HCT116 (cell line): ENCODE measurements around the gene FICD. TPM values are rescaled to one million over a fixed set of nuclear protein-coding genes. Genes with fewer than 3 reads are reported as not detected.
A peak's percentile ranks its signal among the peaks of the same experiment; 100 is the strongest.

Experiments used
- ATAC-seq: fragments of 200-7000 bp; cut with Tn5 transposase; 2 replicates; pipeline ENCODE4 v1.9.1; 2020; ENCODE audit warnings: mild to moderate bottlenecking, moderate library complexity
- BruUV-seq: library from RNA; stranded (reverse); fragments of 400-500 nt; replicated peaks from 2 replicates; lab custom pipeline; 2021; lab: Mats Ljungman, UMichigan
- CTCF ChIA-PET: fragments of 300-600 bp; sonication (Branson Sonifier 250); formaldehyde crosslinking; loops from one replicate; lab custom pipeline; 2021; ENCODE audit warnings: antibody characterized with exemption; lab: Charles Lee
- POLR2A ChIA-PET: fragments of 300-600, 350-600 bp; sonication (Branson Sonifier 250); formaldehyde crosslinking; loops from one replicate; lab custom pipeline; 2021; ENCODE audit warnings: antibody characterized with exemption; lab: Charles Lee
- RAD21 ChIA-PET, 2 experiments: fragments of 300-600 bp; sonication (Branson Sonifier 250); formaldehyde crosslinking; loops; one replicate each; lab custom pipeline; 2023; ENCODE audit warnings: low total read pairs in 2 of 2; ENCODE audit not compliant: uncharacterized antibody in 2 of 2, unreplicated experiment in 2 of 2, low non-redundant PET in 1 of 2; lab: Charles Lee
- DNase-seq: peaks from one replicate; pipeline ENCODE4 v3.0.0-alpha.2; 2010; ENCODE audit warnings: low read depth, low spot score
- H2AFZ ChIP-seq: fragments of 200-600 bp; shearing (Covaris generic), sonication (generic); 2 replicates; pipeline ENCODE4 v1.6.1; 2017; ENCODE audit warnings: low read depth, mixed run types, mixed read lengths, antibody characterized with exemption, low read length; ENCODE audit not compliant: poor library complexity, severe bottlenecking
- H3K27ac ChIP-seq: 2 replicates; pipeline ENCODE4 v1.5.1; 2012; ENCODE audit warnings: low read depth, low read length
- H3K27me3 ChIP-seq: fragments of 200-600 bp; sonication (generic); 2 replicates; pipeline ENCODE4 v1.6.1; 2016; ENCODE audit warnings: mixed run types, low read length, mixed read lengths; ENCODE audit not compliant: insufficient read depth
- H3K36me3 ChIP-seq, 2 experiments: fragments of 200-500 bp in 1 of 2; fragments of 200-600 bp in 1 of 2; sonication (Bioruptor generic) in 1 of 2; sonication (generic) in 1 of 2; 2 replicates each; pipeline versions ENCODE4 v1.5.1 to v1.6.1; 2014 to 2016; ENCODE audit warnings: low read length in 2 of 2, inconsistent platforms in 1 of 2, mixed read lengths in 1 of 2, mixed run types in 1 of 2; ENCODE audit not compliant: insufficient read depth in 2 of 2, control insufficient read depth in 1 of 2
- H3K4me1 ChIP-seq, 2 experiments: fragments of 200-600 bp in 1 of 2; sonication (generic) in 1 of 2; 2 replicates each; pipeline versions ENCODE4 v1.5.1 to v1.6.1; 2012 to 2017; ENCODE audit warnings: low read length in 2 of 2, inconsistent platforms in 1 of 2, mild to moderate bottlenecking in 1 of 2, mixed read lengths in 1 of 2, mixed run types in 1 of 2, moderate library complexity in 1 of 2; ENCODE audit not compliant: insufficient read depth in 2 of 2, control insufficient read depth in 1 of 2
- H3K4me2 ChIP-seq: fragments of 200-600 bp; sonication (generic); 2 replicates; pipeline ENCODE4 v1.6.1; 2017; ENCODE audit warnings: mixed run types, low read length, mixed read lengths
- H3K4me3 ChIP-seq, 2 experiments: fragments of 200-600 bp in 1 of 2; sonication (generic) in 1 of 2; replicated peaks in 1 of 2; 2 replicates each; pipeline ENCODE4 v1.5.1; 2011 to 2016; ENCODE audit warnings: low read length in 2 of 2, control low read depth in 1 of 2, low read depth in 1 of 2, mild to moderate bottlenecking in 1 of 2, mixed read lengths in 1 of 2, mixed run types in 1 of 2
- H3K79me2 ChIP-seq: fragments of 200-600 bp; sonication (generic); 2 replicates; pipeline ENCODE4 v1.6.1; 2017; ENCODE audit warnings: mild to moderate bottlenecking, mixed run types, low read length, moderate library complexity, mixed read lengths; ENCODE audit not compliant: insufficient read depth
- H3K9ac ChIP-seq: fragments of 200-600 bp; sonication (generic); 2 replicates; pipeline ENCODE4 v1.6.1; 2016; ENCODE audit warnings: low read length, mixed read lengths
- H3K9me2 ChIP-seq: fragments of 200-600 bp; sonication (generic), shearing (Covaris generic); 2 replicates; pipeline ENCODE4 v1.6.1; 2017; ENCODE audit warnings: mixed run types, mild to moderate bottlenecking, moderate library complexity; ENCODE audit not compliant: insufficient read depth
- H3K9me3 ChIP-seq, 2 experiments: fragments of 200-500 bp in 1 of 2; fragments of 200-600 bp in 1 of 2; sonication (Bioruptor generic) in 1 of 2; sonication (generic) in 1 of 2; 2 replicates each; pipeline ENCODE4 v1.6.1; 2014 to 2017; ENCODE audit warnings: low read length in 2 of 2, mixed read lengths in 2 of 2, inconsistent platforms in 1 of 2, low read depth in 1 of 2, mild to moderate bottlenecking in 1 of 2, mixed run types in 1 of 2, moderate library complexity in 1 of 2; ENCODE audit not compliant: control insufficient read depth in 1 of 2, insufficient read depth in 1 of 2
- H4K20me1 ChIP-seq: fragments of 200-600 bp; sonication (generic), shearing (Covaris generic); 2 replicates; pipeline ENCODE4 v1.6.1; 2017; ENCODE audit warnings: mixed run types, mild to moderate bottlenecking, moderate library complexity; ENCODE audit not compliant: insufficient read depth
- FOSL1 ChIP-seq: IDR thresholded peaks from 2 replicates; pipeline ENCODE4 v1.6.1; 2012; ENCODE audit warnings: low read depth
- TCF7L2 ChIP-seq: IDR thresholded peaks from 2 replicates; pipeline ENCODE4 v1.7.0; 2011; ENCODE audit warnings: borderline replicate concordance, inconsistent platforms; ENCODE audit not compliant: insufficient read depth, insufficient read length; ENCODE audit errors: extremely low read depth
- intact Hi-C: fragments of 100-400 bp; cut with micrococcal nuclease; formaldehyde crosslinking; loops from 2 replicates; pipeline ENCODE4 v1.10.0; 2022
- total RNA-seq: library from RNA; stranded (reverse); gene quantifications from one replicate; pipeline ENCODE4 v1.2.1, GENCODE V29; 2021; ENCODE audit not compliant: unreplicated experiment
- TF ChIP-seq, protein P1 (sequence below): IDR thresholded peaks from 2 replicates; pipeline ENCODE4 v1.6.1; 2012; ENCODE audit warnings: low read depth

FICD gene
- total RNA-seq, 1 experiment from 2014 or later: 5.1 TPM

DNA sequence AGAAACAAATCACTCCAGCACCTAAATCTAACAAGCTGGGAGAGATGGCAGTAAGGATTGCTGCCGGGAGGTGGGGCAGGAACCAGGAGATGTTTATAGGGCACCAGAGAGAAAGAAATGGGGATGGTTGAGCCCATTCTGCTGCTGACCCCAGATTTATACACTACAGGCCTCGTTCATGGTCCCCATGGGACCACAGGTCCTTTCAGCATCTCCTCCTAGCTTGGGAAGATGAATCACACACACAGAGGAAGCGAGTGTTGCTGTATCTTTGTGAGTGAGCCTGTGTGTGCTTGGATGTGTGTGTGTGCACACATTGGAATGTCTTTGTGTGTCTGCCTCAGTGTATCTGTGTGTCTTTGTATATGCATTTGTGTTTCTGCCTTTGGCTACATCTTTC is 49.7 kb upstream of the FICD start:
- CTCF ChIA-PET: no interaction called here
- peaks cover 61% of the 10 kb centered on the region for H3K27me3 ChIP-seq
- no peaks in the 10 kb centered on the region for H3K9me2 ChIP-seq
- POLR2A ChIA-PET: no interaction called here
- DNase-seq (no peak), ATAC-seq (no peak)
- H2AFZ ChIP-seq: no peak overlapping the region
- no peak overlapping the region for H3K27ac ChIP-seq
- H3K36me3 ChIP-seq: no peaks in the 10 kb centered on the region
- H3K9me3 ChIP-seq: no peaks in the 10 kb centered on the region
- no peak overlapping the region for H3K4me3 ChIP-seq
- no peaks in the 10 kb centered on the region for H3K4me1 ChIP-seq
- H3K9ac ChIP-seq: no peak overlapping the region
- H3K4me2 ChIP-seq: no peak overlapping the region
- intact Hi-C loops: no loop called here
- TF ChIP-seq FOSL1: no peak
- no peaks in the 10 kb centered on the region for H3K79me2 ChIP-seq
- RAD21 ChIA-PET: no interaction called here
- no peaks in the 10 kb centered on the region for H4K20me1 ChIP-seq
- no TSS peak for BruUV-seq

DNA sequence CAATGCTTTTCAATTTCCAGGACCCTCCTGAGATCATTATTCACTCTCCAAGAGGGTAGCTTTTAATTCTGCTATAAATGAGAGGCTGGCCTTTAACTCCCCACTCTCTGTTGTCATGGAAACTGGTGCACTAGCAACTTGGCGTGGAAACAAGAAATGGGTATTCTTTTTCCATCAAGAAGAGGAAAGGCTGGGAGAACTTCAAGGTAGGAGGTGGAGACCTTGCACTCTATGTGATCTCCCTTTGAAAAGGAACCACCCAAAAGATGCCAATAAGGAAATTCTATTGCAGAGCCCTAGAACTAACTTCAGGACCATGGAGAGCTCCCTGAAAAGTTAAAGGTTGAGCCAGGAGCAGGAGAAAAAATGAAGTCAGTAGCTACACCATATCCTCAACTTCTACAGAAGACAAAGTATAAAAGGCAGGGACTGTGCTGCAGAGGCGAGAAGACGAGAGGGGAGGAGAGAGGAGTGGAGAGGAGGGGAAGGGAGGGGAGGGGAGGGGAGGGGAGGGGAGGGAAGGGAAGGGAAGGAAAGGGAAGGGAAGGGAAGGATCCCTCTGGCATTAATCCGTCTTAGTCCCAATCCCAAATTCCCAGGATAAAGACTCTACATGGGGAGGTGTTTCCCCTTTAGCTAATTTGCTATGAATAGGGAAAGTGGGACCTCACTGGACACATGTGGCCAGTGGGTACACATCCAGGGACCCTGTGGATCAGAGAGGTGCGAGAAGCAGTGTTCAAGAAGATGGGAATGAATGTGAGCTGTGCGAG is 46.7 kb upstream of the FICD start:
- Histone ChIP-seq H3K9ac (no peak overlapping the region), H3K36me3 (no peaks in the 10 kb centered on the region), H2AFZ (no peak overlapping the region), H3K9me3 (no peaks in the 10 kb centered on the region), H3K4me2 (no peak overlapping the region), H3K4me3 (no peak overlapping the region), H3K4me1 (no peaks in the 10 kb centered on the region), H4K20me1 (no peaks in the 10 kb centered on the region), H3K9me2 (no peaks in the 10 kb centered on the region), H3K27me3 (peaks cover 66% of the 10 kb centered on the region), H3K27ac (no peak overlapping the region), H3K79me2 (no peaks in the 10 kb centered on the region)
- BruUV-seq: no TSS peak
- no peak for TF ChIP-seq TCF7L2
- TF ChIP-seq, protein P1, sequence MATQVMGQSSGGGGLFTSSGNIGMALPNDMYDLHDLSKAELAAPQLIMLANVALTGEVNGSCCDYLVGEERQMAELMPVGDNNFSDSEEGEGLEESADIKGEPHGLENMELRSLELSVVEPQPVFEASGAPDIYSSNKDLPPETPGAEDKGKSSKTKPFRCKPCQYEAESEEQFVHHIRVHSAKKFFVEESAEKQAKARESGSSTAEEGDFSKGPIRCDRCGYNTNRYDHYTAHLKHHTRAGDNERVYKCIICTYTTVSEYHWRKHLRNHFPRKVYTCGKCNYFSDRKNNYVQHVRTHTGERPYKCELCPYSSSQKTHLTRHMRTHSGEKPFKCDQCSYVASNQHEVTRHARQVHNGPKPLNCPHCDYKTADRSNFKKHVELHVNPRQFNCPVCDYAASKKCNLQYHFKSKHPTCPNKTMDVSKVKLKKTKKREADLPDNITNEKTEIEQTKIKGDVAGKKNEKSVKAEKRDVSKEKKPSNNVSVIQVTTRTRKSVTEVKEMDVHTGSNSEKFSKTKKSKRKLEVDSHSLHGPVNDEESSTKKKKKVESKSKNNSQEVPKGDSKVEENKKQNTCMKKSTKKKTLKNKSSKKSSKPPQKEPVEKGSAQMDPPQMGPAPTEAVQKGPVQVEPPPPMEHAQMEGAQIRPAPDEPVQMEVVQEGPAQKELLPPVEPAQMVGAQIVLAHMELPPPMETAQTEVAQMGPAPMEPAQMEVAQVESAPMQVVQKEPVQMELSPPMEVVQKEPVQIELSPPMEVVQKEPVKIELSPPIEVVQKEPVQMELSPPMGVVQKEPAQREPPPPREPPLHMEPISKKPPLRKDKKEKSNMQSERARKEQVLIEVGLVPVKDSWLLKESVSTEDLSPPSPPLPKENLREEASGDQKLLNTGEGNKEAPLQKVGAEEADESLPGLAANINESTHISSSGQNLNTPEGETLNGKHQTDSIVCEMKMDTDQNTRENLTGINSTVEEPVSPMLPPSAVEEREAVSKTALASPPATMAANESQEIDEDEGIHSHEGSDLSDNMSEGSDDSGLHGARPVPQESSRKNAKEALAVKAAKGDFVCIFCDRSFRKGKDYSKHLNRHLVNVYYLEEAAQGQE: peak; percentile 83
- POLR2A ChIA-PET: no interaction called here
- RAD21 ChIA-PET: no interaction called here
- DNase-seq (no peak), ATAC-seq (no peak)
- intact Hi-C loops: no loop called here
- CTCF ChIA-PET: interaction anchor here (1.1 kb wide), 1 partner anchor 11 kb away, joined by 4 read pairs; no protein-coding TSS in a partner anchor
